Stimulated activated CD4-positive, alpha-beta T cell treated with anti-CD3 and anti-CD28 coated beads, Interleukin-12 subunit alpha, Interleukin-12 subunit beta, amount 100 ng/mL, for 24 hours (primary cell): Measurements from ENCODE around the gene DYRK1B.
A peak's percentile ranks its signal among the peaks of the same experiment; 100 is the strongest.
"Not testable (repeated sequence)": the region's sequence is repeated elsewhere in the genome, so short reads cannot be mapped to it uniquely, and the experiment has no call there.

Experiments used
- DNase-seq, 2 experiments: peaks; one replicate each; pipeline ENCODE4 v3.0.0-alpha.2; 2020; ENCODE audit warnings: low read depth in 2 of 2

The DYRK1B gene

DNA sequence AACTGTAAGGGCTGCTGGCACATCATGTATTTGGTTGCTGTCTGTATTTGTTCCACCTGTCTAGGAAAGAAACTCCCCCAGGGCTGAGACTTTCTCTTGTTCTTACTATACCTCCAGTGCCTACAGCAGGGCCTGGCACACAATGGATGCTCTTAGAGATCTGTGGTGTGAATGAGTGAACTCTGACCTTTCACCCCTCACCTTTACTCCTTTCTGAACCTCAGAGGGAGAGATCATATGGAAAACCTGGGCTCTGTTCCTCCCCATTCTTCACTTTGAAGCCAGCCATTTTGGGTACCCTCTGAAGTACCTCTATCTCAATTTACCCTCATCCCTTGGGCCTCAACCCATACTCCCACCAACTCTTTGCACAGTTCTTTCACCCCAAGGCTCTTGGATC is 3.1 kb downstream of the DYRK1B start:
- DNase-seq: no peak

DNA sequence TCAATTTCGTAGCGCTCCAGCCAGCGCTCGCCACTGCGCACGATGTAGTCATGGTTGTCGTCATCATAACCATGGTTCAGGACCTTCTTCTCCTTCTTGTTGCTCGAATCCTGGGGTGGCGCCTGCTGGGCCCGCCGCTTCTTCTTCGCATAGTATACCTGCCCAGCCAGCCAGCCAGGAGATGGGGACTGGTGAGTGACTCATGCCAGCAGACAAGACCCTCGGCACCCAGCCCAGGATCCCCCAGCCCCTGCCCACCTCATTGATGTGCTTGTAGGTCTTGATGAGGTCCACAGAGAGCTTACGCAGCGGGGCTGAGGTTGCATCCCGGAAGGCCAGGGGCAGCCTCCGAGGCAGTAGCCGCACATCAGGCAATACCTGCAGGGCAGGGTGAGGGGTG is 3.6 kb downstream of the DYRK1B start:
- DNase-seq: no peak

DNA sequence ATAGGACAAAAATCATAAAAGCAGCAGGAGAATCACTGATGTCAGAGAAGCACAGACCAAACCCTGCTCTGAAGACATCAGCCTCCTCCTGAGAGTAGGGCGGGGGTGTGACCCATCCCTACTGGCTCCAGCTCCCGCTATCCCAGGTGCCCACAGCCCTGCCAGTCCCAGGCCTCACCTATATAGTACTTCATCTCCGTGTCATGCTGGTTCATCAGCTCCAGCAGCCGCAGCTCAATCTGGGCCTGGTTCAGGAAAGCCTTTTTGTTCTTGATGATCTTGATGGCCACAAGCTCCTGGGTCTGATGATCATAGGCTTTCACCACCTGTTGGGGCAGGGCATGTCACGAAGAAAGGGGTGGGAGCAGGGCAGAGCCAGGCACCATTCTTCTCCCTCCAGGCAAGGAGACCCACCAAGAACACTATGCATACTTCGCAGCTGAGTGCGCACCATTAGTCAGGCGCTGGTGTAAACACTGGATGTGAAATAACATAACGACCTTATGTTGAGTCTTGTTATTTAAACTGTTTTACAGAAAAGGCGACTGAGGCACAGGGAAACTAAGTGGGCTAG is 4.2 kb downstream of the DYRK1B start:
- no peak for DNase-seq

DNA sequence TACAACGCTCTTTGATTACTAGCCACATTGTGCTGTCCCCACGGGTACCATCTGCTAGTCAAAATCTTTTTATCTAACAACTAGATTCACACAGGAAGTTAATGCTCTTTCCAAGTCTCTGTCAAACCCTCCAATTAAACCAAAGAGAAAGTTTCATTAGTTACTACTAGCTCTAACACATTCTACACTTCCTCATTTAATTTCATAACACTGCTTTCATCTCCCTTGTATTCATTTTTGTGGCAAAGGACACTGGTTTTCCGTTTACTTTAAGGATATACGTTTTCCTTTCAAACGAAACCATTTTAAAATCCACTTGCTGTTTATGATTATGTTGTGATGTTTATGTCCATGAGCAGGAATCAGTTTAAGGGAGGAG is 5.3 kb downstream of the DYRK1B start:
- DNase-seq: no peak

DNA sequence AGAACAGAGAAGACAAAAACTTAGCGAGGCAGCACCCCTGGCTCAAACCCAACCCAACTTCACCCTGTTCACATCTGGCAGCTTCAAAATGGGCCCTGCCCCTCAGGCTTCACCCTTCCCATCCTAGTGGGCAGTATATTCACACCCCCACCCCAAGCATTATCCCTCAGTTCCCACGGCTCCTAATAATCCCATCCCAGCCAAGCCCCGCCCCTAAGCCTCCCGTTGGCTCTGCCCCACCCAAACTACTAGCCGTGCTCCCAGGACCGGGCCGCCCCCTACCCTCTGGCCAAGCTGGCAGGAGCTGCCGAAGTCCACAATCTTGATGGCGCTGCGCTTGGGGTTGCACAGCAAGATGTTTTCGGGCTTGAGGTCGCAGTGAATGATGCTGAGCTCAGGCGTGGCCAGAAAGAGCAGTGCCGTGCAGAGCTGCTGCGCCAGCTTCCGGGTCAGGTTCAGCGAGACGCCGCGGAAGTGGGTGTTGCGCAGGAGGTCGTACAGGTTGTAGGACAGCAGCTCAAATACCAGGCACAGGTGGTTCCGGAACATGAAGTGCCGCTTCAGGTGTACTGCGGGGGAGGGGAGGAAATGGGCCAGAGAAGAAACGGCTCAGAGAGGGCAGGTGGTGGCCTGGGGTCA is 5.8 kb downstream of the DYRK1B start:
- no peak for DNase-seq

DNA sequence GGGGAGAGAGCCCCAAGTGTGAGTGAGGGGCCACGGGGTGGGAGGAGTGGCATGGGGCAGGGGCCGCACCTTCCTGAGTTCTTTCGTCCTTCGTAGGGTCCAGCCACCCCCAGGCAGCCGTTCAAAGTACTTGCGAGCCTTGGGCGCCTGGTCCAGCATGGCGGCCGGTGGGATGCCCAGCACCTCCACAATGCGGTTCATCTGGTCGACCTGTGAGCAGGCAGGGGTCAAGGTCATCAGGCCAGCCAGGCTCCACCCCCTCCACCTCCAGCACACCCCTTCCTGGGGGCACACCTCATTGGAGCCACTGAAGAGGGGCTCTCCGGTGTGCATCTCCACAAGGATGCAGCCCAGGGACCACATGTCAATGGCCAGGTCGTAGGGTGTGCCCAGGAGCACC is 6.7 kb downstream of the DYRK1B start:
- DNase-seq: no peak

DNA sequence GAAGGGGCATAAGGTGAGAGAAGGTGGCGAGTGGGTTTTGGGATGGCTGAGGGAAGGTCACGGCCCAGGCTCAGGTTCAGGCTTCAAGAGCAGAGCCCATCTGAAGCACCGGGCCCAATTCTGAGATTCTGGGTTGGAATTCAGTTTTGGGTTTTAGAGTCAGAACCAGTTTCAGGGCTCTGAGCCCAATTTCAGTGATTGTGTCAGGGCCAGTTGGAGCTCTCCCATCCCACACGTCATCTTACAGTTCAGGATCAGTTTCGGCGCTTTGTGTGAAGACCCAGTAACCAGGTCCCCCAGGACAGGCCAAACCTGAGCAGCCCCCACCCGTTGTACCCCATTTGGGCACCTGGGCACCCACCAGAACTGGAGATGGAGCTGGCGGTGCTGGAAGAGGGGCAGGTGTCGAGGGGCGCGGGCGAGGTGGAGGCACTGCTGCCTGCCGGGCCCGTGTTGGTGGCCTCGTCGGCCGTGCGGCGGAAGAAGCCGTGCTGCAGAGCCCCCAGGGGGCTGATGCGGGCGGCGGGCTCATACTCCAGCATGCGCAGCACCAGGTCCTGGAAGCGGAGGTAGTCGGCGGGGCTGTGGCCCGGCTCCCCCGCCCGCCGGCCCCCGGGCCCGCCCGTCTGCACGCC is 7.5 kb downstream of the DYRK1B start:
- DNase-seq: no peak

DNA sequence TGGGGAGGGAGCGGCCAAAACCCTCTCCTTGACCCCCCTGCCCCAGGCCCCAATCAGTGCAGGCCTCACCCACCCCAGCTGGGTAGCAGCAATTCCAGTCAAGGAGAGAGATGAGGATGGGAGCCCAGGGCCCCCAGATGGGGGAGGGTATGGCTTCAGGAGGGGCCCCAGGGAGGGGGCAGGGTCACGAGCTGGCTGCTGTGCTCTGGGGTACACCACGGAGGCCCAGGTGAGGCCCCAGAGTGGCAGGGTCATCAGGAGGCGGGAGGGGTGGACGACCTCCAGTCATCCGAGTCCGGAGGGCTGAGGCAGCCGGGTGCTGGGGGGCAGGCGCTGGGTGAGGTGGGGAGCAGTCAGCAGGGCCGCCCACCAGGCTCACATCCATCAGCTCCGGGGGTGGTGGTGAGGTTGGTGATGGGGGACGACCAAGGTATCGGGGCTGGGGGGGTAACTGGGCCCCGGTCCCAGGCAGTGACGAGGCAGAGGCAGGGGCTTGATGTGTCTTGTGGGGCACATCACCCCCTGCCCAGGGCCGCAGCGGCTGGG is 8.4 kb downstream of the DYRK1B start:
- DNase-seq: no peak

DNA sequence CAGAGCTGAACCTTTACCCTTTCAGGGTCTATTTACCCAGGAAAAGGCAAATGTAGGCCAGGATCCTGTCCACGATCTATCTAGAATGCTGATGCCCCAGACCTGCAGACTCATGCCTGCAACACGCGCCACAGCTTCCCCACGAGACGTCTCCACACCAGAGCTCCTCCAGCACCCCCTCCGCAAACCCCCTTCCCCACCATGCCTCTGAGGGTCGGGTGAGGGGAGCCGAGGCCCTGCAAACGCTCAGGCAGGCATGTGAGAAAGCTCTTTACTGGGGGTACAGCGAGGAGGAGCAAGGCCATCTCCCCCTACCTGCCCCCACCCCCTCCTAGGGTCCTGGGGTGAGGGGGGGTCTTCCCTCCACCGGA is 8.9 kb downstream of the DYRK1B start:
- DNase-seq: no peak

DNA sequence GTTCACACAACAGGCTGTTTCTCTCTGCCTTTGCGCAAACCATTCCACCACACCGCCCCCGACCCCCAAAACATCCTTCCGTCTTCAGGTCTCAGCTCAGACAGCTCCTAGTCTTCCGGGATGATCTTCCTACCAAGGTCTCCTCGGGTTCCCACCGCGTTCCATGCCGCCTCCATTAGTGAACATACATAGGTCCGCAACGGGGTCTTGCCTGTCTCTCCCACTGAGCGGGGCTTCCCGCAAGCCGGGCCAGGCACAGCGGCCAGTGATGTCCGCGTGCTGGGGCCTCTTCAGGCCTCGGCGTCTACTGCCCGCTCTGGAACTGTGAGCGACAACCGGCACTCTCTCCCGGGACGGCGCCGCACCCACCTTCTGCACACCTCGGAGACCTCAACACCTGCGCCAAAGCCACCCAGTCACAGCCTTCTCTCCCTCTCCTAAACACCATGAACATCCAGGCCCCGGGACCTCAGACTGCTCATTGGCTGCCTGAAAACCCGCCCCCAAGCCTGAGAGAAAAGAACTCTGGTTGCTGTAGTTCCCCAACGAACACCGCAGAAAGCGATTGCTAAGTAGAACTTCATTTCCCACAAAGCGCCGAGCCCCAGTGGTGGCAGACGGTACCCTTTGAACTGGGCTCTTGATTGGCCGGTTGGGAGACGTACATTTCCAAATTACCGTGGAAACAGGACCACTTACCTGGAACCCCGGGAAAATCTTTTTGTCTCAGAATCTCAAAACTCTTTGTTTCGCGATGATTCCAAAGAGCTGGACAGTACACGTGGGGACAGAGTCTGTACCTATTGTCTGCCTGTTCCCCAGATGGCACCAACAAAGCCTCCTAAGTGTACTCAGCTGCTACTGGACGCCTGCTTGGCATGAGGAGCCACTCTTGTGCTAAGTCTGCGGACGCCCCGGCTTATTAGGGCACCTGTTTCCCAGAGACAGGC is 9.5 kb downstream of the DYRK1B start:
- peak; percentile 73 to 85 for DNase-seq

DNA sequence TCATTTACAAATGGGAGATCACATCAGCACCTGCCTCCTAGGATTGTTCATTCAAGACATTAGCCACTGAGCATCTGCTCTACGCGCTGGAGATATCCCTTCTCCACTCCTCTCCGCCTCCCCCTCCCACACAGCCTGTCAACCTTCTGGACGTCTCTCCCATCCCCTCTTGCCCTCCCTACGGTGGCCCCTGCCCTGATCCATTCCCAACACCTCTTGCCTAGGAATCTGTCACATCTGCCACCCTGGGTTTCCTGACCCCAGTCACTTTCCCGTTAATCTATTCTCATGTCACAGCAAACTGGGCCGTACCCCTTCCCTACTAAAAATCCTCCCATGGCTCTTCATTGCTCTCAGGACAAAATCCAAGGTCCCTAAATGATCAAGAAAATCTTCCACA is 10.3 kb downstream of the DYRK1B start:
- DNase-seq: no peak

DNA sequence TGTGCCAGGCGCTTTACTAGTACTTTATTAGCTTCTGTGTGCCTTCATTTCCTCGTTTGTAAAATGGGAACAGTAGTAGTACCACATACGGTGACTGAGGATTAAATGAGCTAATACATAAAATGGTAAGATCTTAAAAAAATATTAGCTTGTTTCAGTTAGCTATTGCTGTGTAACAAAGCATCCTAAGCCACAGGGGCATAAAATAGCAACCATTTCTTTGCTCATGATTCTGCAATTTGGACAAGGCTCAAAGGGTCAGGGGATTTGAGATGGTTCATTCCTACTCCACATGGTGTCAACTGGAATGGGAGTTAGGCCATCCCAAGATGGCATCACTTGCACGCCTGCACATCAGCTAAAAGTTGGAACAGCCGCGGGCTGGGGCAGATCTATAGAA is 13.3 kb downstream of the DYRK1B start:
- no peak for DNase-seq

DNA sequence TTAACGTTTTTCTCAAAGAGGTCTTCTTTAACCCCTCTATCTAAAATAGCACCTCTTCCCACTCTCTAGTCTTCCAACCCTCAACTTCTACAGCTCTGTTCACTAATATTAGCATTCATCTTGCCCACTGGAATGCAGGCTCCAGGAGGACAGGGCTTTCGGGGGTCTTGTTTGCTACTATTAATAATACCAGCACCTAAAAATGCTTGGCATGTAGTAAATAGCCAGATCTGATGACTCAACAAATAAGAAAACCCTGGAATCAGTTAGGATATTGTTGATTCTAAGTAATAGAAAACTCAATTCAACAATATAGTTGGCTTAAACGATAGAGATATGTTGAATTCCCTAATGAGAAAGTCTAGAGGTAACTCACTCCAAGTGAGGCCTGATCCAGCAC is 14.2 kb downstream of the DYRK1B start:
- no peak for DNase-seq

DNA sequence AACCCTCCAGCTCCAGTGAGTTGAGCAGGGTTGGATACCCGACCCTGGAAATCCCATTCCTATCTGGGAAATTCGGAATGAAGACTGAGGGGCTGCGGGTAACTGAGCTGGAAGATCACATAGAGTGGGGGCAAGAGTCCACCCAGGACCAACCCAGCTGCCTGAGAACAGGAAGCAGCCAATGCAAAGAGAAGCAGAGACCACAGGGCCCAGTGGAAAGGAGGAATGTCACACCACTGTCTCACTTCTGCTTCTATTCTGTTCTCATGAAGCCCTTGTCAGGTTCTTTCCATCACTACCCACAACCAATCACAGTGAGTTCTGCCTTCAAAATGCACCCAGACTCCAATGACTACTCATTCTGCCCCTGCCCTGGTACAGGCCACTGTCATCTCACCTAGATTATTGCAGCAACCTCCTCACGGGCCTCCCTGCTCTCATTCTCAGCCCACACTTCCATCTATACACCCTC is 15.3 kb downstream of the DYRK1B start:
- DNase-seq: no peak

DNA sequence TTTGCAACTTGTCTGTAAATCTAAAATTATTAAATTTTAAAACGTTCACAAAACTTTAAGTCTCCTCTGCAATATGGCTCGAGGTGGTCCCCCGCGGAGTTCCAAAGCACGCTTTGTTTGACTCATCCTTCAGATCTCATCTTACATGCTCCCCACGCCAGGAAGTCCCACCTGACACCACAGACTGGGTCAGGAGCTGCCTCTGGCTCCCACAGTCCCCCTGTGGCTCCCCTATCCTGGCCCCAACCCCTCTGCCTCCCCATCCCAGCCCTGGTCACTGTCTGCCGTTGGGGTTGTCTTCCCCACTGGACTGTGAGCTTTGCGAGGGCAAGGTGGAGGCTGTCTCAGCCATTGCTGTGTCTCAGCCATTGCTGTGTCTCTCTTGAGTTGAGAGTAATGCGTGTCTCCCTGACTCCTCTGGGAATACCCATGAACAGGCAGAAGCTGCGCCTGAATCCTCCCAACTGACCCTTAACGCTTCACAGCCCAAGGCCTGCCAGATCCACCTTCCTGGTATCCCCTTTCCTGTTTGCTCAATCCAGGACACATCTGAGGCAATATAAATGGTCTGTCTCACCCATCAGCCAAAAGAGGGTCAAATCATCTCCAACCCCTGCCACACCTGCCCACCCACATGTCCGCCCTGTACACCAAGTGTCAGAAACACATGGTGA is 15.9 kb downstream of the DYRK1B start:
- no peak for DNase-seq

DNA sequence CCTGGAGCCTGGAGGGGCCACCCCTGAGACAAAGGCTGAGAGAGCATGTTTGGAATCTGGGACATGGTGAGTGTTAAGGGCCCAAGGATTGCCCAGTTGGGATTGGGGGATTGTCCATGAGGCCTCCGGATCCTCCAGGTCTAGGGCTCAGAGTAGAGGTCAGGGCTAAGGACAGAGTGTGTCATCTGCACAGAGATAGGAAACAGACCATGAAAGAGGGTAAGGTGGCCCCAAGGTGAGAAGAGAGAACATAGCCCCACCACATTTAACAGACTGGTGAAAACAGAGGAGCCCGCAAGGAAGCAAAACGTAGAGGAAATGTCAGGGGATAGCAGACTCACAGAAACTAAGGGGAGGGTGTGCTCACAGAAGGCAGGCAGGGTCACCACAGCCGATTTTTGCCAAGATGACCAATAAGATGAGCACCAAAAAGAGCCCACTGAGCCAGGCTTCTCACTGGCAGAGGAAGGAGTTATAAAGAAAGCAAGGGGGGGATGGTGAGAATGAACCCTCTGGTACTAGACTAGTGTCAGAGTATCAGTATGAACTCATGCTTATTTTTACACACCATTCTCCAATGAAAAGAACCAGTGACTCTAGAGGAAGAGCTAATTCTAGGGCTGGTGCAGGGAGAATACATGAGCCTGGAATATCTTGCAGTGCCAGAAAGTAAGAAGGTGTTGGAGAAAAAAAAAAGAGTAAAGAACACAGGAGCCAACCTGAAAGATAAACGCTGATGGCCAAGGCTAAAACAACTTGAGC is 17.5 kb downstream of the DYRK1B start:
- DNase-seq: no peak

DNA sequence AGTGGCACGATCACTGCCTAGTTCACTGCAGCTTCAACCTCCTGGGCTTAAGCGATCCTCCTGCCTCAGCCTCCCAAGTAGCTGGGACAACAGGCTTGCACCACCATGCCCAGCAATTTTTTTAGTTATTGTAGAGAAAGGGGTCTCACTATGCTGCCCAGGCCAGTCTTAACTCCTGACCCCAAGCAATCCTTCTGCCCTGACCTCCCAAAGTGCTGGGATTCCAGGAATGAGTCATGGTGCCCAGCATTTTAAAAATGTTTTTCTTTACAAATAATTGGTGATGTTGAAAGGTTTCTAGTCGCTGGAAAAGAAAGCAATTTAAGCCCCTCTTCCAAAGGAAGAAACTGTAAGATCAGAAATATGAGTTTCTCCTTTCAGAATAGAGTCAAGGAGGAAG is 19.4 kb downstream of the DYRK1B start:
- DNase-seq: no peak

DNA sequence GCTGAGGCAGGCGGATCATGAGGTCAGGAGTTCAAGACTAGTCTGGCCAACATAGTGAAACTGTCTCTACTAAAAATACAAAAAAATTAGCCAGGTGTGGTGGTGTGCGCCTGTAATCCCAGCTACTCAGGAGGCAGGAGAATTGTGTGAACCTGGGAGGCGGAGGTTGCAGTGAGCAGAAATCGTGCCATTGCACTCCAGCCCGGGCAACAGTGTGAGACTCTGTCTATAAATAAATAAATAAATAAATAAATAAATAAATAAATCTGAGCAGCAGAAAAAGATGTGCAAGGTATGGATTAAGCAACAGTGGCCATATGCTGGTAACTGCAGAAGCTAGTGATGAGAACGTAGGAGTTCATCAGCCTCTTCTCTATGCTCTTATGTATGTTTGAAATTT is 19.9 kb downstream of the DYRK1B start:
- not testable (repeated sequence) for DNase-seq

DNA sequence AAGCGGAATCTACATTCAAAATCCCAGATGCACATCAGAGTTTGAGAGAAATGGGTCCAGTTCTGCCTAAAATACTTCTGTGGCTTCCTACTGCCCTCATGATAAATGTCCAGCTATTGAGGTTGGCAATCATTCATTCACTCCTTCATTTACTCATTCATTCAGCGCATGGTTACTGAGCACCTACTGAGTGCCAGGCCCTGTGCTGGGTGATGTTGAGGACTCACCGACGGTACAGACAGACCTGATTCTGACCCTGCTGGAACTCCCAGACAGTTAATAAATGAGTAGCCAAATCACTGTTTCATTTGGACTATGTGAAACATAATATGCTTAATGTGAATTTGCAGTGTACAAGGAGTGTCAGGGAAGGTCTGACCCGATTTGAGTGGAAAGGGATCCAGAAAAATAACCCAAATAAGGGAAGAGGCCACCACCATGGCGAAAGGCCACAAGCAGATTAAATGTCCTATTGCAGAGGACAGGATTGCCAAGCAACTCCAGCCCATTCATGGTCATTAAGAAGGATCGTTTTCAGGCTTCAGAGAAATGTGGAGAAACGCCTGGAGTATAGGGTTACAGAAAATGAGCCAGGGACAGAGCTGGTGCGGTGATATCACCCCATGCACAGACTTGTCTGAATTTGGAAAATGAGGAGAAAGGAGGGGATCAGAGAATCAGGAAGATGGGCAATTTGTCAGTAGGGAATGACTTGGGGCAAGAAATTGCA is 20.5 kb downstream of the DYRK1B start:
- no peak for DNase-seq

DNA sequence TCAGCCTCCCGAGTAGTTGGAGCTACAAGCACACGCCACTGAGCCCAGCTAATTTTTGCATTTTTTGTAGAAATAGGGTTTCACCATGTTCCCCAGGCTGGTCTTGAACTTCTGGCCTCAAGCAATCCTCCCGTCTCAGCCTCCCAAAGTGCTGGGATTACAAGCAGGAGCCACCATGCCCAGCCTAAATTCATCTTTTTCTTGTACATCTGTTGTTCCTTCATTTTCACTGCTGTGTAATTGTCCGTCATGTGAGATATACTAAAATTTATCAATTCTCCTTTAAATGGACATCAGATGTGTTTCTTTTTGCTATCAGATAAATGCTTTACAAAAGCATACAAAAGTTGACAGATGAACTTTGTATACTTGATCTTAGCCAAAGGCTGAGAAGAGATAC is 22.9 kb downstream of the DYRK1B start:
- no peak for DNase-seq
